SK-N-SH (cell line): ENCODE results near the gene FADS1.

Experiments used
- ELF1 ChIP-seq: IDR thresholded peaks from 2 replicates; pipeline ENCODE4 v1.4.0; 2012
- JUND ChIP-seq: IDR thresholded peaks from 2 replicates; pipeline ENCODE4 v1.4.0; 2012
- MEF2A ChIP-seq: IDR thresholded peaks from 2 replicates; pipeline ENCODE4 v1.4.0; 2012; ENCODE audit warnings: low read depth, borderline replicate concordance
- POLR2AphosphoS5 ChIP-seq: IDR thresholded peaks from 2 replicates; pipeline ENCODE4 v1.6.1; 2012; ENCODE audit warnings: low read depth, low read length
- RAD21 ChIP-seq: IDR thresholded peaks from 2 replicates; pipeline ENCODE4 v1.6.1; 2012; ENCODE audit warnings: mild to moderate bottlenecking, low read length
- RFX5 ChIP-seq: IDR thresholded peaks from 2 replicates; pipeline ENCODE4 v1.6.1; 2012; ENCODE audit warnings: mild to moderate bottlenecking, improper control_type of control experiment, low read length
- RXRA ChIP-seq: IDR thresholded peaks from 2 replicates; pipeline ENCODE4 v1.4.0; 2012; ENCODE audit warnings: low read depth, mild to moderate bottlenecking, borderline replicate concordance
- TEAD4 ChIP-seq: IDR thresholded peaks from 2 replicates; pipeline ENCODE4 v1.4.0; 2012; ENCODE audit warnings: mild to moderate bottlenecking, borderline replicate concordance; ENCODE audit not compliant: insufficient read depth
- TF ChIP-seq, protein P1 (sequence below): fragments of 200-600 bp; sonication (generic); IDR thresholded peaks from 2 replicates; pipeline ENCODE4 v1.6.1; 2017; ENCODE audit warnings: antibody characterized with exemption, mild to moderate bottlenecking, moderate library complexity
- TF ChIP-seq, protein P2 (sequence below): IDR thresholded peaks from 2 replicates; pipeline ENCODE4 v1.6.1; 2012; ENCODE audit warnings: mild to moderate bottlenecking, low read depth, low read length, moderate library complexity
- TF ChIP-seq, protein P3 (sequence below): IDR thresholded peaks from 2 replicates; pipeline ENCODE4 v1.4.0; 2012; ENCODE audit warnings: low read depth, borderline replicate concordance

DNA sequence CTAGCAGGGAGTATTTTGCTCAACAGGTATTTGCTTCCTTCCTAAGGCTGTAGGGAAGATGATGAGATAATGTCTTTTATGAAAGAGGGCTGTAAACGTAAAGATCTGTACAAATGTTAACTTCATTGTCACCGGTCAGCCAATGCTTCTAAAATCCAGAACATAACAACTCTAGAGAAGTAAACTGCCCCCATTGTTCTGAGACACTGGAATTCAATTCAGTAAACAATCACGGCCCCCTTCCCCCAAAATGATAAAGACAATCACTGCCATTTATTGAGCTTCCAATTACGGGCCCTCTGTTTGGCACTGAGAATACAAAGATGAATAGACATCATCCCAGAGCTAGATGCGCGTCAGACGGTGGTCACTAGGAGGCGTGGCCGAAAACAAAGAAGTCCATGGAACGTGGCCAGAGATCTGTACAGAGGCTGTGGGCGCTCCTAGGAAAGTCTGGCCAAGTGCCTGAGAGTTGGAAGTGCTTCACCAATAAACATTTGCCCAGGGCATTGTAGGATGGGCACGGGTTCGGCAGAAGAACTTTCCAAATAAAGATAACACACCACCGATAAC is 25.0 kb downstream of the FADS1 start:
- TF ChIP-seq, protein P1, sequence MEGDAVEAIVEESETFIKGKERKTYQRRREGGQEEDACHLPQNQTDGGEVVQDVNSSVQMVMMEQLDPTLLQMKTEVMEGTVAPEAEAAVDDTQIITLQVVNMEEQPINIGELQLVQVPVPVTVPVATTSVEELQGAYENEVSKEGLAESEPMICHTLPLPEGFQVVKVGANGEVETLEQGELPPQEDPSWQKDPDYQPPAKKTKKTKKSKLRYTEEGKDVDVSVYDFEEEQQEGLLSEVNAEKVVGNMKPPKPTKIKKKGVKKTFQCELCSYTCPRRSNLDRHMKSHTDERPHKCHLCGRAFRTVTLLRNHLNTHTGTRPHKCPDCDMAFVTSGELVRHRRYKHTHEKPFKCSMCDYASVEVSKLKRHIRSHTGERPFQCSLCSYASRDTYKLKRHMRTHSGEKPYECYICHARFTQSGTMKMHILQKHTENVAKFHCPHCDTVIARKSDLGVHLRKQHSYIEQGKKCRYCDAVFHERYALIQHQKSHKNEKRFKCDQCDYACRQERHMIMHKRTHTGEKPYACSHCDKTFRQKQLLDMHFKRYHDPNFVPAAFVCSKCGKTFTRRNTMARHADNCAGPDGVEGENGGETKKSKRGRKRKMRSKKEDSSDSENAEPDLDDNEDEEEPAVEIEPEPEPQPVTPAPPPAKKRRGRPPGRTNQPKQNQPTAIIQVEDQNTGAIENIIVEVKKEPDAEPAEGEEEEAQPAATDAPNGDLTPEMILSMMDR, result no peak
- peak; percentile 20; the same call in 1 of the 2 replicates for TF ChIP-seq RAD21
- TF ChIP-seq POLR2AphosphoS5, result no peak
- peak; percentile 43; the same call in 1 of the 2 replicates for TF ChIP-seq RFX5
- TF ChIP-seq, protein P2, sequence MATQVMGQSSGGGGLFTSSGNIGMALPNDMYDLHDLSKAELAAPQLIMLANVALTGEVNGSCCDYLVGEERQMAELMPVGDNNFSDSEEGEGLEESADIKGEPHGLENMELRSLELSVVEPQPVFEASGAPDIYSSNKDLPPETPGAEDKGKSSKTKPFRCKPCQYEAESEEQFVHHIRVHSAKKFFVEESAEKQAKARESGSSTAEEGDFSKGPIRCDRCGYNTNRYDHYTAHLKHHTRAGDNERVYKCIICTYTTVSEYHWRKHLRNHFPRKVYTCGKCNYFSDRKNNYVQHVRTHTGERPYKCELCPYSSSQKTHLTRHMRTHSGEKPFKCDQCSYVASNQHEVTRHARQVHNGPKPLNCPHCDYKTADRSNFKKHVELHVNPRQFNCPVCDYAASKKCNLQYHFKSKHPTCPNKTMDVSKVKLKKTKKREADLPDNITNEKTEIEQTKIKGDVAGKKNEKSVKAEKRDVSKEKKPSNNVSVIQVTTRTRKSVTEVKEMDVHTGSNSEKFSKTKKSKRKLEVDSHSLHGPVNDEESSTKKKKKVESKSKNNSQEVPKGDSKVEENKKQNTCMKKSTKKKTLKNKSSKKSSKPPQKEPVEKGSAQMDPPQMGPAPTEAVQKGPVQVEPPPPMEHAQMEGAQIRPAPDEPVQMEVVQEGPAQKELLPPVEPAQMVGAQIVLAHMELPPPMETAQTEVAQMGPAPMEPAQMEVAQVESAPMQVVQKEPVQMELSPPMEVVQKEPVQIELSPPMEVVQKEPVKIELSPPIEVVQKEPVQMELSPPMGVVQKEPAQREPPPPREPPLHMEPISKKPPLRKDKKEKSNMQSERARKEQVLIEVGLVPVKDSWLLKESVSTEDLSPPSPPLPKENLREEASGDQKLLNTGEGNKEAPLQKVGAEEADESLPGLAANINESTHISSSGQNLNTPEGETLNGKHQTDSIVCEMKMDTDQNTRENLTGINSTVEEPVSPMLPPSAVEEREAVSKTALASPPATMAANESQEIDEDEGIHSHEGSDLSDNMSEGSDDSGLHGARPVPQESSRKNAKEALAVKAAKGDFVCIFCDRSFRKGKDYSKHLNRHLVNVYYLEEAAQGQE, result no peak
- no peak for TF ChIP-seq TEAD4
- TF ChIP-seq JUND, result no peak
- no peak for TF ChIP-seq MEF2A
- TF ChIP-seq ELF1, result no peak
- no peak for TF ChIP-seq RXRA
- TF ChIP-seq, protein P3, sequence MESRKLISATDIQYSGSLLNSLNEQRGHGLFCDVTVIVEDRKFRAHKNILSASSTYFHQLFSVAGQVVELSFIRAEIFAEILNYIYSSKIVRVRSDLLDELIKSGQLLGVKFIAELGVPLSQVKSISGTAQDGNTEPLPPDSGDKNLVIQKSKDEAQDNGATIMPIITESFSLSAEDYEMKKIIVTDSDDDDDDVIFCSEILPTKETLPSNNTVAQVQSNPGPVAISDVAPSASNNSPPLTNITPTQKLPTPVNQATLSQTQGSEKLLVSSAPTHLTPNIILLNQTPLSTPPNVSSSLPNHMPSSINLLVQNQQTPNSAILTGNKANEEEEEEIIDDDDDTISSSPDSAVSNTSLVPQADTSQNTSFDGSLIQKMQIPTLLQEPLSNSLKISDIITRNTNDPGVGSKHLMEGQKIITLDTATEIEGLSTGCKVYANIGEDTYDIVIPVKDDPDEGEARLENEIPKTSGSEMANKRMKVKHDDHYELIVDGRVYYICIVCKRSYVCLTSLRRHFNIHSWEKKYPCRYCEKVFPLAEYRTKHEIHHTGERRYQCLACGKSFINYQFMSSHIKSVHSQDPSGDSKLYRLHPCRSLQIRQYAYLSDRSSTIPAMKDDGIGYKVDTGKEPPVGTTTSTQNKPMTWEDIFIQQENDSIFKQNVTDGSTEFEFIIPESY, result no peak
